ENCODE data around the gene DSCAML1. TPM values are rescaled to one million over a fixed set of nuclear protein-coding genes. Genes with fewer than 3 reads are reported as not detected.

Gene DSCAML1
- total RNA-seq, 1 donor from 2014 or later: 0.16 TPM

DNA sequence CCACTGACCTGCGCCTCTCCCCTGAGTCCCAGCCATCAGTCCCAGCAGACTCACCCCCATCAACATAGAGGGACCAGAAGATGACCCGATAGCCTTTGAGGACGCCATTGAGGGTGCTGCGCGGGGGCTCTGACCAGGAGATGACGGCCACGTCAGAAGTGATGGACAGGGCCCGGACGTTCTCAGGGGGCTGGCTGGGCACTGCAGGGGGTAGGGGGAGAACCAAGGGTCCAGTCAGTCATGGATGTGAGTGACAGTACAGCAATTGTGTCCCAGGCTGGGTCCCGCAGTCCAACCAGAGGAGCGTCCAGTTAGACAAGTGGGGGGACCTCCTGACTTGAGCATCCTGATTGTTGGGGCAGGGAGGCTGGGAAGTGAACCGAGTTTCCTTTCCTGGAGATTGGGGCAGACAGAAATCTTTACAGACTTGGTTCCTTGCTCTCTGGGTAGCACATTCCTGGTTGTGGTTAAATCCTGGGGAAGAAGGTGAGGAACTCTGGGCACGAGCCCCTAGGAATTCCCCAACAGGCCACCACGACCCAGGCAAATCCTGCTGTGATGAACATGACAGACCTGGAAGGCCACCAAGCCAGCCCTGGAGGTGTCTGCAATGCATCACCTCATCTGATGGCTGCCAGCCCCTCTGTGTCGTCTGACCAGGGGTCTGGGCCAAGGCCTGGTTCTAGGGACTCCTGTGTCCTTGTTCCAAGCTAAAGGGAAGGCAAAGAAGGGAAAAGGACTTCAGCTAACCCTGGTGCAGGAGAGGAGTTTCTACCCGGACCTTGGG, 335.4 kb downstream of the DSCAML1 start:
- Histone ChIP-seq H3K9ac (ENCODE audit: low read length) (no peak overlapping the region), H3K79me2 (ENCODE audit: insufficient read depth, low read length) (no peaks in the 10 kb centered on the region), H3K27ac (ENCODE audit: low read depth, low read length) (no peak overlapping the region), H3K4me2 (ENCODE audit: low read length) (no peak overlapping the region), H4K20me1 (ENCODE audit: insufficient read depth, low read length) (no peaks in the 10 kb centered on the region), H3K36me3 (ENCODE audit: insufficient read depth, low read length) (no peaks in the 10 kb centered on the region), H3K27me3 (ENCODE audit: insufficient read depth, low read length) (no peaks in the 10 kb centered on the region), H2AFZ (ENCODE audit: low read depth, low read length) (no peak overlapping the region), H3K9me3 (ENCODE audit: insufficient read depth, low read depth, low read length) (no peaks in the 10 kb centered on the region), H3K4me3 (ENCODE audit: insufficient read depth, low read depth, low read length) (no peak overlapping the region), H3K4me1 (ENCODE audit: insufficient read depth, low read length) (no peaks in the 10 kb centered on the region)
- TF ChIP-seq, protein P1, sequence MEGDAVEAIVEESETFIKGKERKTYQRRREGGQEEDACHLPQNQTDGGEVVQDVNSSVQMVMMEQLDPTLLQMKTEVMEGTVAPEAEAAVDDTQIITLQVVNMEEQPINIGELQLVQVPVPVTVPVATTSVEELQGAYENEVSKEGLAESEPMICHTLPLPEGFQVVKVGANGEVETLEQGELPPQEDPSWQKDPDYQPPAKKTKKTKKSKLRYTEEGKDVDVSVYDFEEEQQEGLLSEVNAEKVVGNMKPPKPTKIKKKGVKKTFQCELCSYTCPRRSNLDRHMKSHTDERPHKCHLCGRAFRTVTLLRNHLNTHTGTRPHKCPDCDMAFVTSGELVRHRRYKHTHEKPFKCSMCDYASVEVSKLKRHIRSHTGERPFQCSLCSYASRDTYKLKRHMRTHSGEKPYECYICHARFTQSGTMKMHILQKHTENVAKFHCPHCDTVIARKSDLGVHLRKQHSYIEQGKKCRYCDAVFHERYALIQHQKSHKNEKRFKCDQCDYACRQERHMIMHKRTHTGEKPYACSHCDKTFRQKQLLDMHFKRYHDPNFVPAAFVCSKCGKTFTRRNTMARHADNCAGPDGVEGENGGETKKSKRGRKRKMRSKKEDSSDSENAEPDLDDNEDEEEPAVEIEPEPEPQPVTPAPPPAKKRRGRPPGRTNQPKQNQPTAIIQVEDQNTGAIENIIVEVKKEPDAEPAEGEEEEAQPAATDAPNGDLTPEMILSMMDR (IDR thresholded peaks at IDR 0.05; ENCODE audit: insufficient read depth, low read depth, low read length): no peak
- no peak for TF ChIP-seq EZH2 (IDR thresholded peaks at IDR 0.05; ENCODE audit: insufficient read depth, low read length)
- FAIRE-seq: no peak
- H3K4me1 Mint-ChIP-seq (ENCODE audit: low read depth, unreplicated experiment): peaks cover 12% of the 10 kb centered on the region
- H3K9me3 Mint-ChIP-seq (ENCODE audit: unreplicated experiment): no peaks in the 10 kb centered on the region
- peaks cover 59% of the 10 kb centered on the region for H3K27me3 Mint-ChIP-seq (ENCODE audit: low read depth, unreplicated experiment)
- H3K36me3 Mint-ChIP-seq (ENCODE audit: low read depth, unreplicated experiment): no peaks in the 10 kb centered on the region
- no peak overlapping the region for H3K27ac Mint-ChIP-seq (ENCODE audit: unreplicated experiment)
- H3K4me3 Mint-ChIP-seq (ENCODE audit: unreplicated experiment): no peak overlapping the region
- DNase-seq (ENCODE audit: low read depth): no peak

GRCh38 chr11:117459979-117460300, 337.1 kb downstream of the DSCAML1 start:
- Histone ChIP-seq H3K4me2 (ENCODE audit: low read length) (no peak overlapping the region), H3K9me3 (ENCODE audit: insufficient read depth, low read depth, low read length) (no peaks in the 10 kb centered on the region), H3K4me3 (ENCODE audit: insufficient read depth, low read depth, low read length) (no peak overlapping the region), H3K27me3 (ENCODE audit: insufficient read depth, low read length) (no peaks in the 10 kb centered on the region), H3K9ac (ENCODE audit: low read length) (no peak overlapping the region), H2AFZ (ENCODE audit: low read depth, low read length) (no peak overlapping the region), H3K4me1 (ENCODE audit: insufficient read depth, low read length) (no peaks in the 10 kb centered on the region), H3K27ac (ENCODE audit: low read depth, low read length) (no peak overlapping the region), H4K20me1 (ENCODE audit: insufficient read depth, low read length) (no peaks in the 10 kb centered on the region), H3K36me3 (ENCODE audit: insufficient read depth, low read length) (no peaks in the 10 kb centered on the region), H3K79me2 (ENCODE audit: insufficient read depth, low read length) (no peaks in the 10 kb centered on the region)
- Mint-ChIP-seq H3K9me3 (ENCODE audit: unreplicated experiment) (no peaks in the 10 kb centered on the region), H3K27me3 (ENCODE audit: low read depth, unreplicated experiment) (peaks cover 54% of the 10 kb centered on the region), H3K27ac (ENCODE audit: unreplicated experiment) (no peak overlapping the region), H3K4me1 (ENCODE audit: low read depth, unreplicated experiment) (peaks cover 12% of the 10 kb centered on the region), H3K4me3 (ENCODE audit: unreplicated experiment) (no peak overlapping the region), H3K36me3 (ENCODE audit: low read depth, unreplicated experiment) (no peaks in the 10 kb centered on the region)
- TF ChIP-seq, protein P1 (IDR thresholded peaks at IDR 0.05; ENCODE audit: insufficient read depth, low read depth, low read length): no peak
- TF ChIP-seq EZH2 (IDR thresholded peaks at IDR 0.05; ENCODE audit: insufficient read depth, low read length): no peak
- DNase-seq (ENCODE audit: low read depth) (no peak), FAIRE-seq (no peak)
